DMS 273 treated with DMSO at 0.1 percent for 48 hours (cell line): ENCODE data around the gene TEX52.
A peak's percentile ranks its signal among the peaks of the same experiment; 100 is the strongest.
"Not testable (repeated sequence)": the region's sequence is repeated elsewhere in the genome, so short reads cannot be mapped to it uniquely, and the experiment has no call there.

Source experiments
- DNase-seq: peaks from one replicate; lab custom pipeline; 2025; lab: John Stamatoyannopoulos, UW

The TEX52 gene

GRCh38 chr12:2864198-2864597 lies 7.4 kb upstream of the TEX52 start:
- DNase-seq, result no peak

GRCh38 chr12:2863402-2863801 lies 6.6 kb upstream of the TEX52 start:
- not testable (repeated sequence) for DNase-seq

- no peak for DNase-seq
Measured at GRCh38 chr12:2862876-2863275, 6.0 kb upstream of the TEX52 start.

GRCh38 chr12:2860170-2860569 lies 3.3 kb upstream of the TEX52 start:
- DNase-seq, result no peak

- DNase-seq, result no peak
Measured at GRCh38 chr12:2858944-2859421, 2.1 kb upstream of the TEX52 start.

- DNase-seq, result no peak
Measured at GRCh38 chr12:2858334-2858733, 1.5 kb upstream of the TEX52 start.

- DNase-seq, result no peak
Measured at GRCh38 chr12:2857576-2857975, 737 bp upstream of the TEX52 start.

GRCh38 chr12:2856051-2856450 lies 788 bp downstream of the TEX52 start:
- no peak for DNase-seq

- no peak for DNase-seq
Measured at GRCh38 chr12:2855546-2855945, 1.3 kb downstream of the TEX52 start.

GRCh38 chr12:2854669-2855453 lies 2.0 kb downstream of the TEX52 start:
- no peak for DNase-seq

GRCh38 chr12:2853626-2854025 lies 3.2 kb downstream of the TEX52 start:
- DNase-seq, result peak; percentile 35

GRCh38 chr12:2851931-2852330 lies 4.9 kb downstream of the TEX52 start:
- DNase-seq, result no peak

- DNase-seq, result no peak
Measured at GRCh38 chr12:2845280-2845679, 11.6 kb downstream of the TEX52 start.

GRCh38 chr12:2844786-2845185 lies 12.1 kb downstream of the TEX52 start:
- no peak for DNase-seq

- DNase-seq, result no peak
Measured at GRCh38 chr12:2842948-2843347, 13.9 kb downstream of the TEX52 start.

- DNase-seq, result no peak
Measured at GRCh38 chr12:2841056-2841650, 15.7 kb downstream of the TEX52 start.

GRCh38 chr12:2836574-2836973 lies 20.3 kb downstream of the TEX52 start:
- no peak for DNase-seq

GRCh38 chr12:2835691-2836403 lies 21.0 kb downstream of the TEX52 start:
- no peak for DNase-seq

- no peak for DNase-seq
Measured at GRCh38 chr12:2834581-2835491, 22.0 kb downstream of the TEX52 start, which contains the start of gene NRIP2. TSS of gene NRIP2 (minus strand) at chr12:2835035. CDS start at chr12:2834983, 52 bp downstream.

- no peak for DNase-seq
Measured at GRCh38 chr12:2833810-2834209, 23.0 kb downstream of the TEX52 start.

- no peak for DNase-seq
Measured at GRCh38 chr12:2833327-2833726, 23.5 kb downstream of the TEX52 start.
